Left forelimb (tissue), 1 donor: Measurements from ENCODE around the gene GARIN5A.
"Not testable (repeated sequence)": the region's sequence is repeated elsewhere in the genome, so short reads cannot be mapped to it uniquely, and the experiment has no call there.

Experiments
- DNase-seq: peaks from one replicate; pipeline ENCODE4 v3.0.0-alpha.2; 2018; ENCODE audit warnings: low spot score

The GARIN5A gene

GRCh38 chr19:50488389-50489194 is 11.9 kb upstream of the GARIN5A start:
- DNase-seq: no peak

GRCh38 chr19:50486823-50487515 is 10.3 kb upstream of the GARIN5A start:
- DNase-seq: no peak

- no peak for DNase-seq
Measured at GRCh38 chr19:50485284-50485955, 8.8 kb upstream of the GARIN5A start.

GRCh38 chr19:50482916-50483315 is 6.3 kb upstream of the GARIN5A start:
- no peak for DNase-seq

- DNase-seq: no peak
Measured at GRCh38 chr19:50482271-50482855, 5.7 kb upstream of the GARIN5A start.

GRCh38 chr19:50481351-50482149 is 4.9 kb upstream of the GARIN5A start:
- DNase-seq: no peak

- no peak for DNase-seq
Measured at GRCh38 chr19:50480281-50481111, 3.8 kb upstream of the GARIN5A start.

- DNase-seq: no peak
Measured at GRCh38 chr19:50479761-50480251, 3.2 kb upstream of the GARIN5A start.

- no peak for DNase-seq
Measured at GRCh38 chr19:50478901-50479715, 2.5 kb upstream of the GARIN5A start.

- no peak for DNase-seq
Measured at GRCh38 chr19:50477751-50478515, 1.3 kb upstream of the GARIN5A start.

GRCh38 chr19:50476907-50477238 is 225 bp upstream of the GARIN5A start:
- DNase-seq: no peak

- no peak for DNase-seq
Measured at GRCh38 chr19:50475736-50476223, 868 bp downstream of the GARIN5A start.

GRCh38 chr19:50475101-50475568 is 1.5 kb downstream of the GARIN5A start:
- DNase-seq: no peak

- not testable (repeated sequence) for DNase-seq
Measured at GRCh38 chr19:50473336-50473735, 3.3 kb downstream of the GARIN5A start.

- DNase-seq: no peak
Measured at GRCh38 chr19:50468818-50469217, 7.8 kb downstream of the GARIN5A start.

GRCh38 chr19:50467566-50467965 is 9.1 kb downstream of the GARIN5A start:
- DNase-seq: no peak

- no peak for DNase-seq
Measured at GRCh38 chr19:50466706-50467039, 10.0 kb downstream of the GARIN5A start.

GRCh38 chr19:50465986-50466705 is 10.5 kb downstream of the GARIN5A start:
- peak; percentile 73 for DNase-seq
